Measurements from ENCODE around the gene S100Z.
A peak's percentile ranks its signal among the peaks of the same experiment; 100 is the strongest.

Gene S100Z

DNA sequence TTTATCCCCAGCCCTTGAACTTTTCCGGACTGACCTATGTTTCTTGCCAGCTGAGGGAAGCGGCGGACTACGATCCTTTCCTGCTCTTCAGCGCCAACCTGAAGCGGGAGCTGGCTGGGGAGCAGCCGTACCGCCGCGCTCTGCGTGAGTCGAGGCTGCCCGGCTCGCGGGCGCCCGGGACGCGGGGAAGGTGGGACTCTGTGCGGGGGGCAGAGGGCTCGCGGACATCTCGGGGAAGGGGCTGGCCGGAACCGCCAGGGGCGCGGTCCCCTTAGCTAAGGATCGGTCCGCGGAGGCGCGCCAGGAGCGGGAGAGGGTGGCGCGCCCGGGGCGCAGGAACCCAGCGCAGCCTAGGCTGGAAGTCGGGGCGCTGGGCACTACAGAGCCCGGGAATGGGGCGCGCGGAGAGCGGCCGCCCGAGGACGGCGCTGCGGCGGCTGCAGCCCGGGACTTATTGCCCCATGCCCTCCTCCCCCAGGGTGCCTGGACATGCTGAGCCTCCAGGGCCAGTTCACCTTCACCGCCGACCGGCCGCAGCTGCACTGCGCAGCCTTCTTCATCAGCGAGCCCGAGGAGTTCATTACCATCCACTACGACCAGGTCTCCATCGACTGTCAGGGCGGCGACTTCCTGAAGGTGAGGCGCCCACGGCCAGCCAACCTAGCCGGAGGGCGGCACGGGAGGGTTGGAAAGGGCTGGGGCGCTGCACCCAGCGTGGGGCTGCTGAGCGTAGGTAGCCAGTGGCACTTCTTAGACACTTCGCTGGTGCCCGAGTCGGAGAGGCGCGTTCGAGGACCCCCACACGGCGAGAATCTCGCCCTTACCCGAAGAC lies 104.0 kb downstream of the S100Z start:
- DNase-seq (ENCODE audit: low read depth in 2 of 2) = no peak

DNA sequence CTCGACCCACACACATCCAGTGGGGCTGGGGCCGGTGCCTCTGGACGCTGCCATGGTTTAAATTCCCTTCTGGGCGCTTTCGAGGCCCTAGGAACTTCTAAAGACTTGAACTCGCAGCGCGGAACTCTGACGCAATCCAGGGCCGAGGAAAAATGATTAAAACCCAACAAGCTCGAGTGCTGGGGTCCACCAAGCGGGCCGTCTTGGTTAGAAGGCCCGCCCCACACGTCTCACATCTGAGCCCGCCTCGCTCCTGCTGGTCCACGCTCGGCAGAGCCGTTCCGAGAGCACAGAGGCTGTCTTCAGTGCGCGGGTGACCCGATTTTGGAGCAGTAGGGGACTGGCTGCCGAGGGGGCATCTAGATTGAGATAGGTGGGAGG lies 104.6 kb downstream of the S100Z start:
- DNase-seq (ENCODE audit: low read depth in 2 of 2) = no peak

DNA sequence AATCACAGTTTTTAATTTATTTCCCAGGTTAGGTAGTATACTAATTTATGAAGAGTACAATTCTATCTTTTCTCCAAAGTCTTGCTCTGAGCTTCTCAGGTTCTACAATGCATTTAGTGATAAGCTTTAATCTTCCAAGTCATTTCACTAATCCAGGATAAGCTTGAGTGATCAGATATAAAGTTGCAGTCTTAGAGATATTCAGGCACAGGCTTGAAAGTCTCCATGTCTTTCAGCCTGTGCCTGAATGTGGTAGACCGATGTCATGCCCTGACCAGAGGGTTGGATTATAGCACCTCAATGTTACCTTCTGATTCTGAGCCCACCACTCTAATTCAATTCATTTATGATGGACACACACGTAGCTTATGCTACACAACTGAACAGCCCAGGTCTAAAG lies 106.2 kb downstream of the S100Z start:
- no peak for DNase-seq (ENCODE audit: low read depth in 2 of 2)

DNA sequence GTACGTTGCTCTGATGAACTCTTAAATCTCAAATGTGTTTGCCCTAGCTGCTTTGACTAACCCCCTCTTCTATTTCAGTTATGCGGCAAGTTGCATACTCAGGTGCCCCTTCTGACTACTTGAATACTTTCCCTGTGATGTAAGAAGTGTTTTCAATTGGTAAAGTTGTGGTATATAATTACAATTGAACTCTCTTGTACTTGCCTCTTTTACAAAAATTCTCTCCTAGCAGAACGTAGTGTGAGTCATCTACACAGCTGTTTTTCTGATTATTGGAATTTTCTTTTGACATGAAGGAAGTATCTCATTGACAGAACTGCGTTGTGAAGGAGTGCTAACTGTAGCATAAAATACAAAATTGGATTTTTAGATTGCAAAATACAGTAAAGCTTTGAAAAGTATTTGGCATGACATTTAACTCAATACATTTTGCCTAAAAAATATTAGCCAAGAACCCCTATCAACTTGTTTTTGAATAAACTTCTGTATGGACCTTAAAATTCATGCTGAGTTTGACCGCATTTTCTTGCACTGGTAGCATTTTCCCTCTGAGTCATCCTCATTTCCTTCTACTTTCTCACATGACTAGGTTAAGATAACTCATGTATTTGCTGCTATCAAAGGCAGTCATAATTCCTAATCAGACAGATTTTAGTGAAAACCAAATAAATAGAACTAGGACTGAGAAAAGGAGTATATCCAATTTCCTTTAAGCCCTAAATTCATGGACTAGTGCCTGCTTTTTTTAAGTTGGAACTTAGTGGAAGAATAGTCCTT lies 109.4 kb downstream of the S100Z start:
- DNase-seq (ENCODE audit: low read depth in 2 of 2) = peak; percentile 21 to 25

DNA sequence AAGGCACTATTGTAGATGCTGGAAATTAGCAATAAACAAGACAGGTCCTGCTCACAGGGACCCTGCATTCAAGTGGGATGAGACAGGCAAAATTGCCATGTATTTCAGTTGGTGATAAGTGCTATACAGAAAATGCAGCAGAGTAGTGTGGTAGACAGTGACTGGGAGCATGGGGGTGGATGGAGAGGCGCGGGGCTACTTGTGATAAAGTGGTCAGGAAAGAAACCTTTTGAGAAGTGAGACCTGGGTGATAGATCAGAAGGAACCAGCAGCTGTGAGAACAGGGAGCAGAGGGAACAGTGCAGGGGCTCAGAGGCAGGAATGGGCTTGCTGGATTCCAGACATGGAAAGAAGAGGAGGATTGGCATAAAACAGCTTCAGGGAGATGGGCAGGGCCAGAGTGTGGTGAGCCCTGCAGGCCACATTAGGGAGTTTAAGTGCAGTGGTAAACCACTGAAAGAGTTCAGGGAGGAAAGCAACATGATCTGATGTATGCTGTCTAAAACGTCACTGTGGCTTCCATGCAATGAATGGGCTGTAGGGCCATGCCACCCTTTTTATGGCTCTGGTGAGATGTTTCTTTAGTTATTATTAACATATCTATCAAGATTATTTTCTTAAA lies 110.3 kb downstream of the S100Z start:
- DNase-seq (ENCODE audit: low read depth in 2 of 2) = no peak

DNA sequence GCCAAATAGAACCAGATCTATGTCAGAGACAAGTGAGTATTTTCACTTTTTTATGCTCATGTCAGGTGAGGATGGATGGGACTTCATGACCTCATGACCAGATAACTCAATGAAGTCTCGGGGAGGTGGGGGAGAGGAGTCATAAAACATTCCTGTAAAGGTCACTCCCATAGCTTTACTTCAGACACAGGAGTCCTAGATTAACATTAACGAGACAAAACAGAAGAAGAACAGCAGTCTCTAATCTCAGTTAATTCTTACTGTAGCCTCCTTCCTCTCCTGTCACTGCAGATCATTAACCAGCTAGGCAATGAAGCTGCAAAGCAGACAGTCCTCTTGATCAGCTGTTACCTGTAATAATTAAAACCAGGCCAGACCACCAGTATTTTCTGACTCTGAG lies 114.2 kb downstream of the S100Z start:
- no peak for DNase-seq (ENCODE audit: low read depth in 2 of 2)
